ENCODE results near the gene MACROH2A1.

The MACROH2A1 gene

DNA sequence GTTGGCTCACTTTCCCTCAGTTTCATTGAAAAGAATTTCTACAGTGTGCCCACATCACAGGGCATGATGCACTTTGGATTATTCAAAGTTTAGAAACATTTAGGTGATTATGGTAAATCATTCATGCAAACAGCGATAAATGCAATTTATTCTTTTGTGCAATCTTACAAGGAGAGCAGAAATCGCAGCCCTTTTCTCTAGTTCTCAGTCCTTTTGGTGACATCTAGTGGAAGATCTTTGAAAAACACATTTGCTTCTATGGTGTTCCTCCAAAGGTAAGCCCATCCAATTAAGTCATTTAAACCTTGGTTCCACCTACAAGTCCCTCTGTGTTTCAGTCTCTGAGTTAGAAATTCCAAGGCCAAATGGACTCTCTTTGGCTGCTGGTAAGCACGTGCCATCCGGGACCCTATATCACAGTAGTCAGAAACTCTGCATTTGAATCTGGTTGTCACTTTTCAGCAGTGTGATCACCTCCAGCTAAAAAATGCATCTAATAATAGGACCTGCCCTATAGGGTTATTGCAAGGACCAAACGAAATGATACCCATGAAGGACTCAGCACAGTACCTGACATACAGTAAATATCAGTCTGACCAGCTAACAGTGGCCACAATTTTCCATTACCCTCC is 66.4 kb downstream of the MACROH2A1 start:
- Histone ChIP-seq H3K27ac (ENCODE audit: low read length) (no peak overlapping the region), H2AFZ (ENCODE audit: low read depth, low read length) (no peak overlapping the region), H4K20me1 (ENCODE audit: insufficient read depth, low read length) (peaks cover 6% of the 10 kb centered on the region), H3K4me1 (ENCODE audit: low read length) (no peaks in the 10 kb centered on the region), H3K27me3 (ENCODE audit: low read depth, low read length) (no peaks in the 10 kb centered on the region), H3K9ac (ENCODE audit: low read length) (no peak overlapping the region), H3K4me2 (ENCODE audit: low read length) (no peak overlapping the region), H3K79me2 (ENCODE audit: low read length) (no peaks in the 10 kb centered on the region), H3K9me3 (ENCODE audit: insufficient read depth, low read length) (no peaks in the 10 kb centered on the region), H3K4me3 (ENCODE audit: low read length) (no peak overlapping the region), H3K36me3 (replicated peaks; ENCODE audit: low read depth, low read length) (peaks cover 4% of the 10 kb centered on the region)
- TF ChIP-seq, protein P1, sequence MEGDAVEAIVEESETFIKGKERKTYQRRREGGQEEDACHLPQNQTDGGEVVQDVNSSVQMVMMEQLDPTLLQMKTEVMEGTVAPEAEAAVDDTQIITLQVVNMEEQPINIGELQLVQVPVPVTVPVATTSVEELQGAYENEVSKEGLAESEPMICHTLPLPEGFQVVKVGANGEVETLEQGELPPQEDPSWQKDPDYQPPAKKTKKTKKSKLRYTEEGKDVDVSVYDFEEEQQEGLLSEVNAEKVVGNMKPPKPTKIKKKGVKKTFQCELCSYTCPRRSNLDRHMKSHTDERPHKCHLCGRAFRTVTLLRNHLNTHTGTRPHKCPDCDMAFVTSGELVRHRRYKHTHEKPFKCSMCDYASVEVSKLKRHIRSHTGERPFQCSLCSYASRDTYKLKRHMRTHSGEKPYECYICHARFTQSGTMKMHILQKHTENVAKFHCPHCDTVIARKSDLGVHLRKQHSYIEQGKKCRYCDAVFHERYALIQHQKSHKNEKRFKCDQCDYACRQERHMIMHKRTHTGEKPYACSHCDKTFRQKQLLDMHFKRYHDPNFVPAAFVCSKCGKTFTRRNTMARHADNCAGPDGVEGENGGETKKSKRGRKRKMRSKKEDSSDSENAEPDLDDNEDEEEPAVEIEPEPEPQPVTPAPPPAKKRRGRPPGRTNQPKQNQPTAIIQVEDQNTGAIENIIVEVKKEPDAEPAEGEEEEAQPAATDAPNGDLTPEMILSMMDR (IDR thresholded peaks at IDR 0.05; ENCODE audit: low read depth, low read length) = peak; percentile 52
- TF ChIP-seq EZH2phosphoT487 (IDR thresholded peaks at IDR 0.05; ENCODE audit: low read depth) = no peak

DNA sequence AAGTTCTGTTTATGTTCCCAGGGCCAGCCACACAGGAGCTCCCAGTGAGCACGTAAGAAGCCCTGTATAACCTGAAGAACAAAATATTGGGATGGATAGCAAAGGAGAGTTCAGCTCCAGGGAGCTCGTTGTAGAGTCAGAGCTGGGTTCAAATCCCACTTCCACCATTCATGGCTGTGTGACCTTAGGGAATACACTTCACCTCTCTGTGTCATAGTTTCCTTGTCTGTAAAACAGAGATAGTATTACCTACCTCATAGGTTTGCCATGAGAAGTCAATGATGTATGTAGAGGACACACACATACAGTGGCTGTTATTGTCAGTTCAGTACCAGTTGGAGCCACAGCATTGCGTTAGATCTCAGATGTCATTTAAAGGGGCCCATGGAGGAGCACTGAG is 67.4 kb downstream of the MACROH2A1 start:
- Histone ChIP-seq H3K4me2 (ENCODE audit: low read length) (no peak overlapping the region), H3K79me2 (ENCODE audit: low read length) (no peaks in the 10 kb centered on the region), H3K27me3 (ENCODE audit: low read depth, low read length) (no peaks in the 10 kb centered on the region), H2AFZ (ENCODE audit: low read depth, low read length) (no peak overlapping the region), H4K20me1 (ENCODE audit: insufficient read depth, low read length) (peaks cover 6% of the 10 kb centered on the region), H3K4me3 (ENCODE audit: low read length) (no peak overlapping the region), H3K9ac (ENCODE audit: low read length) (no peak overlapping the region), H3K36me3 (replicated peaks; ENCODE audit: low read depth, low read length) (peaks cover 4% of the 10 kb centered on the region), H3K4me1 (ENCODE audit: low read length) (no peaks in the 10 kb centered on the region), H3K27ac (ENCODE audit: low read length) (no peak overlapping the region), H3K9me3 (ENCODE audit: insufficient read depth, low read length) (no peaks in the 10 kb centered on the region)
- TF ChIP-seq EZH2phosphoT487 (IDR thresholded peaks at IDR 0.05; ENCODE audit: low read depth) = no peak
- TF ChIP-seq, protein P1 (IDR thresholded peaks at IDR 0.05; ENCODE audit: low read depth, low read length) = no peak

DNA sequence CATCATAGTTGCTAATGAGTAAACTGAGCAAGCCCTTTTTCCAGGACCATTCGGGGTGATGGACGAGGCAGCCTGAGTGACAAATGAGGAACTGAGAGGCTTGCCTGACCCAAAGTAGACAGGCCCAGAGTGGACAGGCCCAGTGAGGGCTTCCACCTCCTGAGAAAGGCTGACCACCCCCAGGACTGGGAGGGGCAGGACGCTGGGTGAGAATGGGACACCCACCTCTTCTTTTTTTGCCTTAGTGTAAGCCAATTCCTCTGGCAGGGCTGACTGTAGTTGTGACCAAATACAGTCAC is 68.3 kb downstream of the MACROH2A1 start:
- Histone ChIP-seq H3K36me3 (replicated peaks; ENCODE audit: low read depth, low read length) (peaks cover 4% of the 10 kb centered on the region), H3K9ac (ENCODE audit: low read length) (no peak overlapping the region), H3K4me3 (ENCODE audit: low read length) (no peak overlapping the region), H3K27ac (ENCODE audit: low read length) (no peak overlapping the region), H2AFZ (ENCODE audit: low read depth, low read length) (no peak overlapping the region), H3K9me3 (ENCODE audit: insufficient read depth, low read length) (no peaks in the 10 kb centered on the region), H3K4me1 (ENCODE audit: low read length) (no peaks in the 10 kb centered on the region), H3K27me3 (ENCODE audit: low read depth, low read length) (no peaks in the 10 kb centered on the region), H4K20me1 (ENCODE audit: insufficient read depth, low read length) (peaks cover 6% of the 10 kb centered on the region), H3K4me2 (ENCODE audit: low read length) (no peak overlapping the region), H3K79me2 (ENCODE audit: low read length) (no peaks in the 10 kb centered on the region)
- TF ChIP-seq EZH2phosphoT487 (IDR thresholded peaks at IDR 0.05; ENCODE audit: low read depth) = no peak
- TF ChIP-seq, protein P1 (IDR thresholded peaks at IDR 0.05; ENCODE audit: low read depth, low read length) = no peak

DNA sequence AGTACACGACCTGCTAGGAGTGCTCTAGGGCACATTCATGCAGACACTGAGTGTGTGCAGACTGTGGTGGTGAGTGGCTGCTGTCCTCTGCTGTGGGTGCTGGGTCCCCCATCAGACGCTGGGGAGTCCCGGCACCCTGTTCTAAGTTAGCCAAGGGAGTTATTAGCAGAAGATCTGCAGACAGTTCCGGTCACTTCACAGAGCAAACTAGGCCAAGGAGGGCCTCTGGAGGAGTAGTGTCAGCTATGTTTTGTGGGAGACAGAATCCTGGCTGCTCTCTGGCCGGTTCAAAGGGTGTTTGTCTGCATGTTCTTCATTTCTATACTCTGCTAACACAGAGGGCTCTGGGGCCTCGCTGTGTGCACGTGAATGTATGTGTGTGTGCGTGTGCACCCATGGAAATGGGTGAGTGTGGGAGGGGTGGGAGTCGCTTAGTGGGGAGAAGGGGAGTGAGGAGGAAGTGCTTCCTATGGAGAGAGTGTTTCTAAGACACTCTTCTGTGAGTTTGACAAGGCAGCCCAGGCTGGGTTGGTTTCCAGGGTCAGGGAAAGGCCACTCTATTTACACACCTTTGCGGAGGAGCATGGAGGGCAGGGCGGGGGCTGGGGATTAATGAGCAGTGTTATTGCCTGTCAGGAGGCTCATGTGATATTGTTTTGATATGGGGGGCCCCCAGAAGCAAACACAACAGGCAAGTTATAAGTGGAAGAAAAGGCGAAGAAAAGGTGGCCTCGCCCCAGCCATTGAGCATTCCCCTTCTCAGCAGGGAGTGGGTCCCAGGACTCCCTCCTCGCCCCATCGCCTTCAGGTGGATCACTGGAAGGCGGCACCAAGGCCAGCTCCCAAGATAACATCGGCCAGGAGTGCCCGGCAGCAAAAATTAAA is 68.9 kb downstream of the MACROH2A1 start:
- peaks cover 4% of the 10 kb centered on the region for H3K36me3 ChIP-seq (replicated peaks; ENCODE audit: low read depth, low read length)

More for the DNA sequence above, 68.9 kb downstream of the MACROH2A1 start:
- no peak overlapping the region for H3K9ac ChIP-seq (ENCODE audit: low read length)
- H3K4me3 ChIP-seq (ENCODE audit: low read length) = no peak overlapping the region
- H4K20me1 ChIP-seq (ENCODE audit: insufficient read depth, low read length) = peaks cover 6% of the 10 kb centered on the region
- H3K4me1 ChIP-seq (ENCODE audit: low read length) = no peaks in the 10 kb centered on the region
- H3K4me2 ChIP-seq (ENCODE audit: low read length) = no peak overlapping the region
- no peaks in the 10 kb centered on the region for H3K27me3 ChIP-seq (ENCODE audit: low read depth, low read length)
- no peak overlapping the region for H3K27ac ChIP-seq (ENCODE audit: low read length)
- no peak overlapping the region for H2AFZ ChIP-seq (ENCODE audit: low read depth, low read length)
- no peaks in the 10 kb centered on the region for H3K9me3 ChIP-seq (ENCODE audit: insufficient read depth, low read length)
- TF ChIP-seq EZH2phosphoT487 (IDR thresholded peaks at IDR 0.05; ENCODE audit: low read depth) = no peak
- TF ChIP-seq, protein P1 (IDR thresholded peaks at IDR 0.05; ENCODE audit: low read depth, low read length) = no peak
- H3K79me2 ChIP-seq (ENCODE audit: low read length) = no peaks in the 10 kb centered on the region

All from OCI-LY3 (cell line).